OCI-LY7 (cell line): ENCODE data around the gene LPGAT1. TPM values are rescaled to one million over a fixed set of nuclear protein-coding genes. Genes with fewer than 3 reads are reported as not detected.

ENCODE experiments used
- BruUV-seq: library from RNA; stranded (reverse); fragments of 400-500 nt; replicated peaks from 2 replicates; lab custom pipeline; 2021; lab: Mats Ljungman, UMichigan
- CTCF ChIA-PET: fragments of 300-600 bp; sonication (Branson Sonifier 250); formaldehyde crosslinking; loops from one replicate; lab custom pipeline; 2022; ENCODE audit warnings: antibody characterized with exemption; ENCODE audit not compliant: unreplicated experiment; lab: Charles Lee
- POLR2A ChIA-PET: fragments of 300-600 bp; sonication (Branson Sonifier 250); formaldehyde crosslinking; loops from one replicate; lab custom pipeline; 2022; ENCODE audit warnings: antibody characterized with exemption; lab: Charles Lee
- DNase-seq: peaks from one replicate; pipeline ENCODE4 v3.0.0-alpha.2; 2015; ENCODE audit warnings: low spot score
- H2AFZ ChIP-seq: fragments of 200-600 bp; sonication (generic), shearing (Covaris generic); 2 replicates; pipeline ENCODE4 v1.6.1; 2014; ENCODE audit warnings: mild to moderate bottlenecking, antibody characterized with exemption, low read length, moderate library complexity
- H3K27ac ChIP-seq: fragments of 200-600 bp; sonication (generic); 2 replicates; pipeline ENCODE4 v1.5.1; 2014; ENCODE audit warnings: mixed run types, low read depth, mild to moderate bottlenecking, moderate library complexity, low read length, inconsistent platforms; ENCODE audit not compliant: poor library complexity, severe bottlenecking
- H3K36me3 ChIP-seq: fragments of 200-600 bp; sonication (generic); 2 replicates; pipeline ENCODE4 v1.6.1; 2014; ENCODE audit warnings: mild to moderate bottlenecking, antibody characterized with exemption, low read length, moderate library complexity, mixed read lengths; ENCODE audit not compliant: insufficient read depth
- H3K4me1 ChIP-seq: fragments of 200-600 bp; sonication (generic); 2 replicates; pipeline ENCODE4 v1.5.1; 2014; ENCODE audit warnings: mild to moderate bottlenecking, low read length; ENCODE audit not compliant: insufficient read depth, poor library complexity, severe bottlenecking
- H3K4me2 ChIP-seq: fragments of 200-600 bp; sonication (generic); 2 replicates; pipeline ENCODE4 v1.6.1; 2014; ENCODE audit warnings: mild to moderate bottlenecking, low read length
- H3K4me3 ChIP-seq: fragments of 200-600 bp; sonication (generic); 2 replicates; pipeline ENCODE4 v1.5.1; 2014; ENCODE audit warnings: mild to moderate bottlenecking, low read depth, low read length; ENCODE audit not compliant: poor library complexity, severe bottlenecking
- H3K79me2 ChIP-seq: fragments of 200-600 bp; sonication (generic); 2 replicates; pipeline ENCODE4 v1.6.1; 2016; ENCODE audit warnings: low read depth, mild to moderate bottlenecking, low read length, moderate library complexity, mixed read lengths; ENCODE audit not compliant: insufficient read depth
- H3K9me2 ChIP-seq: fragments of 200-600 bp; sonication (generic); 2 replicates; pipeline ENCODE4 v1.6.1; 2016; ENCODE audit warnings: mild to moderate bottlenecking, low read length, mixed read lengths; ENCODE audit not compliant: insufficient read depth
- H3K9me3 ChIP-seq: fragments of 200-600 bp; sonication (generic); 2 replicates; pipeline ENCODE4 v1.6.1; 2014; ENCODE audit warnings: mild to moderate bottlenecking, mixed run types, low read length, mixed read lengths
- H4K20me1 ChIP-seq: fragments of 200-600 bp; sonication (generic); 2 replicates; pipeline ENCODE4 v1.6.1; 2014; ENCODE audit warnings: mild to moderate bottlenecking, antibody characterized with exemption, low read length, moderate library complexity, mixed read lengths; ENCODE audit not compliant: insufficient read depth
- EZH2phosphoT487 ChIP-seq: fragments of 200-600 bp; sonication (generic); IDR thresholded peaks from 2 replicates; pipeline ENCODE4 v1.6.1; 2018; ENCODE audit warnings: low read depth, borderline replicate concordance, mild to moderate bottlenecking, mixed run types, antibody characterized with exemption, low read length, moderate library complexity, mixed read lengths
- intact Hi-C: fragments of 100-400 bp; cut with micrococcal nuclease; formaldehyde crosslinking; loops from one replicate; pipeline ENCODE4 v1.10.0; 2022; ENCODE audit not compliant: unreplicated experiment
- total RNA-seq, 2 experiments: library from RNA; depleted of rRNA in 1 of 2; stranded (reverse); fragments of >200 nt in 1 of 2; shearing (Covaris generic) in 1 of 2; gene quantifications; 2 replicates each; pipeline ENCODE4 v1.2.3, GENCODE V29; 2014 to 2022
- TF ChIP-seq, protein P1 (sequence below): fragments of 200-600 bp; sonication (generic); conservative IDR thresholded peaks from 2 replicates; pipeline ENCODE4 v1.5.1; 2014; ENCODE audit warnings: mild to moderate bottlenecking, antibody characterized with exemption, low read length, moderate library complexity, mixed read lengths

Gene LPGAT1
- total RNA-seq, 2 experiments from 2014 or later = 14.1 to 35.2 TPM

DNA sequence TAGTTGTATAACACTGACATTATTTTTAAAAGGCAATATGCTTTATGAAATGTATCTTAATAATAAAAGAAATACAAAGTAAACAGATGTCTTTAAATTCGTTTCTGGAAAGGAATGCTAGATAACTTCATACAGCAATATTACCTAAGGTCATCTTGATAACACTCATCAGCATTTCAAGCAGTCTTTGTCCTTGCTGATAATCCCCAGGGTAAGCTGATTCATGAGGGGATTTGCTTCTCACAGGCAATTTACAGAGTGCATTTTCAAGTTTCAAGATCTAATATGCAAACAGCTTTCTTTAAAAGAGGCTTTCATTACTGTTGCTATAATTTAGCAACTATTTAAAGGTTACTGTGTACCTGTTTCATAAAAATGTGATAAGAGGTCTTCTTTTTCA lies 80.0 kb downstream of the LPGAT1 start:
- DNase-seq = no peak
- H3K27ac ChIP-seq = no peak overlapping the region
- H3K9me3 ChIP-seq = no peaks in the 10 kb centered on the region
- H2AFZ ChIP-seq = no peak overlapping the region
- H3K9me2 ChIP-seq = no peaks in the 10 kb centered on the region
- H4K20me1 ChIP-seq = no peaks in the 10 kb centered on the region
- H3K79me2 ChIP-seq = no peaks in the 10 kb centered on the region
- ChIA-PET POLR2A (interaction anchor here (0.7 kb wide), 1 partner anchor 15 kb away, joined by 5 read pairs; no protein-coding TSS in a partner anchor), CTCF (no interaction called here)
- H3K36me3 ChIP-seq = peaks cover 22% of the 10 kb centered on the region
- intact Hi-C loops = no loop called here
- no peak overlapping the region for H3K4me3 ChIP-seq
- no TSS peak for BruUV-seq
- TF ChIP-seq, protein P1, sequence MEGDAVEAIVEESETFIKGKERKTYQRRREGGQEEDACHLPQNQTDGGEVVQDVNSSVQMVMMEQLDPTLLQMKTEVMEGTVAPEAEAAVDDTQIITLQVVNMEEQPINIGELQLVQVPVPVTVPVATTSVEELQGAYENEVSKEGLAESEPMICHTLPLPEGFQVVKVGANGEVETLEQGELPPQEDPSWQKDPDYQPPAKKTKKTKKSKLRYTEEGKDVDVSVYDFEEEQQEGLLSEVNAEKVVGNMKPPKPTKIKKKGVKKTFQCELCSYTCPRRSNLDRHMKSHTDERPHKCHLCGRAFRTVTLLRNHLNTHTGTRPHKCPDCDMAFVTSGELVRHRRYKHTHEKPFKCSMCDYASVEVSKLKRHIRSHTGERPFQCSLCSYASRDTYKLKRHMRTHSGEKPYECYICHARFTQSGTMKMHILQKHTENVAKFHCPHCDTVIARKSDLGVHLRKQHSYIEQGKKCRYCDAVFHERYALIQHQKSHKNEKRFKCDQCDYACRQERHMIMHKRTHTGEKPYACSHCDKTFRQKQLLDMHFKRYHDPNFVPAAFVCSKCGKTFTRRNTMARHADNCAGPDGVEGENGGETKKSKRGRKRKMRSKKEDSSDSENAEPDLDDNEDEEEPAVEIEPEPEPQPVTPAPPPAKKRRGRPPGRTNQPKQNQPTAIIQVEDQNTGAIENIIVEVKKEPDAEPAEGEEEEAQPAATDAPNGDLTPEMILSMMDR = no peak
- no peak for TF ChIP-seq EZH2phosphoT487
- H3K4me1 ChIP-seq = no peaks in the 10 kb centered on the region
- no peak overlapping the region for H3K4me2 ChIP-seq

DNA sequence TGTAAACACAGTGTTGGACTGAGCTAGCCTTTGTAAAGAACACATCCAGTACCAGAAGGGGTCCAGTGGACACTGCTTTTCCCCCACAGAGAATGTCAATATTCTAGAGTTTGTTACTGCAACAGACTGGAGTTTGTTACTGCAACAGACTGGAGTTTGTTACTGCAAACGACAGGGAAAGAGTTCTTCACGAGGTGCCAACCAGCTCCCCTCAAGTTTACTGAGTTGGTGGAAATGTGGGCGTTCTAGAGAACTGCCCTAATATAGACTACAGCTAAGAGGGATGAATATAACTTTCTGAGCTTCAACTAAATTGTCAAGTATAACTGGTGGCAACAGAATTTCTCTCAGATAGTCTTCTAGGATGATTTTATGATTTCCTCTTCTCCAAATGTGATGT lies 81.3 kb downstream of the LPGAT1 start:
- DNase-seq = no peak
- ChIA-PET CTCF (no interaction called here), POLR2A (interaction anchor here (1.2 to 1.8 kb wide), 2 partner anchors 12 to 20 kb away, joined by 3 to 6 read pairs; no protein-coding TSS in a partner anchor)
- no peaks in the 10 kb centered on the region for H3K4me1 ChIP-seq
- no peak overlapping the region for H2AFZ ChIP-seq
- H3K4me2 ChIP-seq = no peak overlapping the region
- H4K20me1 ChIP-seq = no peaks in the 10 kb centered on the region
- TF ChIP-seq, protein P1 = no peak
- TF ChIP-seq EZH2phosphoT487 = no peak
- peaks cover 22% of the 10 kb centered on the region for H3K36me3 ChIP-seq
- no peak overlapping the region for H3K27ac ChIP-seq
- no peaks in the 10 kb centered on the region for H3K79me2 ChIP-seq
- BruUV-seq = no TSS peak
- no peaks in the 10 kb centered on the region for H3K9me3 ChIP-seq
- no peak overlapping the region for H3K4me3 ChIP-seq
- H3K9me2 ChIP-seq = no peaks in the 10 kb centered on the region
- intact Hi-C loops = no loop called here

DNA sequence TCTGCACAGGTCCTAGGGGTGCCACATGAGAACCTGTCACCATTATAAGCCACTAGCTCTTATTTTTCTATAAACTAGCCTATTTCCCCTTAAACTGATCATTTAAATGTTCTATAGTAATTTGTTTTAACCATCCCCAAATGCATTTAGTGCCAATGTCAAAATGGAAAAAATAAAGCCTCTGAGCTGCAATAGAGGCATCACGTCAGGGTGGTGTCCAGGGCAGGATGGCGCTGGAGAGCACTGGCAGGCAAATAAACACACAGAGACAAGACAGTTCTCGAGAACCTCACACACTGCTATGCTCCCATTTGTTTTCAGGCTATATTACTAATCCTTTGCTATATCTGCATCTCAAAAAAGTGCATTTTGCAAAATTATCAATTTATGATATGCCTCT lies 81.8 kb downstream of the LPGAT1 start:
- Histone ChIP-seq H3K9me3 (no peaks in the 10 kb centered on the region), H3K4me1 (no peaks in the 10 kb centered on the region), H3K9me2 (no peaks in the 10 kb centered on the region), H2AFZ (no peak overlapping the region), H4K20me1 (no peaks in the 10 kb centered on the region), H3K4me2 (no peak overlapping the region), H3K79me2 (no peaks in the 10 kb centered on the region), H3K27ac (no peak overlapping the region), H3K36me3 (peaks cover 22% of the 10 kb centered on the region), H3K4me3 (no peak overlapping the region)
- no peak for DNase-seq
- TF ChIP-seq, protein P1 = no peak
- TF ChIP-seq EZH2phosphoT487 = no peak
- intact Hi-C loops = no loop called here
- POLR2A ChIA-PET = interaction anchor here (0.7 to 1.8 kb wide), 3 partner anchors 13 to 36 kb away, joined by 3 to 6 read pairs (median 4); no protein-coding TSS in a partner anchor
- CTCF ChIA-PET = no interaction called here
- BruUV-seq = no TSS peak
